K562 (cell line): ENCODE results near the gene ARHGEF18. TPM values are rescaled to one million over a fixed set of nuclear protein-coding genes. Genes with fewer than 3 reads are reported as not detected.

Experiments
- ATAC-seq: fragments of 200-7000 bp; cut with Tn5 transposase; 3 replicates; pipeline ENCODE4 v1.9.1; 2020; ENCODE audit warnings: moderate library complexity
- BruUV-seq: library from RNA; stranded (reverse); fragments of 400-500 nt; replicated peaks from 2 replicates; lab custom pipeline; 2021; lab: Mats Ljungman, UMichigan
- CTCF ChIA-PET: fragments of 300-600 bp; formaldehyde crosslinking; extraction: SDS; loops from one replicate; lab custom pipeline; 2021; ENCODE audit warnings: low intra/inter-chr PET ratio; lab: Yijun Ruan, JAX
- POLR2A ChIA-PET: fragments of 300-600, 350-650 bp; sonication (Branson Sonifier 250); formaldehyde crosslinking; extraction: SDS; loops from one replicate; lab custom pipeline; 2021; ENCODE audit warnings: antibody characterized with exemption, inconsistent platforms; lab: Yijun Ruan, JAX
- DNase-seq, 4 experiments: peaks; one replicate each; pipeline versions ENCODE4 v3.0.0 to v3.0.0-alpha.2; 2011 to 2018; ENCODE audit warnings: low spot score in 3 of 4, mixed read lengths in 3 of 4; ENCODE audit errors: extremely low read depth in 1 of 4
- FAIRE-seq: peaks from 2 replicates; lab custom pipeline; 2011; peaks lifted over from hg19 to GRCh38; lab: Jason Lieb, UNC
- H2AFZ ChIP-seq: 2 replicates; pipeline ENCODE4 v1.6.0; 2011; ENCODE audit warnings: low read depth, low read length, control low read depth, inconsistent platforms
- H3K27ac ChIP-seq: fragments of 200-600 bp; 3 replicates; pipeline ENCODE4 v1.8.0; 2011; ENCODE audit warnings: low read depth, mild to moderate bottlenecking, control low read depth, inconsistent platforms, low read length, moderate library complexity, mixed read lengths; ENCODE audit errors: extremely low read depth
- H3K27me3 ChIP-seq, 2 experiments: fragments of 300-600 bp in 1 of 2; 2 replicates in 1 of 2; 3 replicates in 1 of 2; pipeline versions ENCODE4 v1.6.0 to v1.8.0; 2011; ENCODE audit warnings: inconsistent platforms in 2 of 2, low read length in 2 of 2, mild to moderate bottlenecking in 1 of 2, mixed read lengths in 1 of 2, moderate library complexity in 1 of 2; ENCODE audit not compliant: control insufficient read depth in 2 of 2, insufficient read depth in 2 of 2
- H3K36me3 ChIP-seq: fragments of 300-600 bp; 3 replicates; pipeline ENCODE4 v1.8.0; 2011; ENCODE audit warnings: mild to moderate bottlenecking, low read length, inconsistent platforms; ENCODE audit not compliant: control insufficient read depth, insufficient read depth
- H3K4me1 ChIP-seq, 2 experiments: fragments of 200-600 bp in 1 of 2; replicated peaks in 1 of 2; 2 replicates in 1 of 2; 3 replicates in 1 of 2; pipeline versions ENCODE4 v1.5.1 to v1.8.0; 2011; ENCODE audit warnings: inconsistent platforms in 2 of 2, low read length in 2 of 2, mild to moderate bottlenecking in 1 of 2, mixed read lengths in 1 of 2, moderate library complexity in 1 of 2; ENCODE audit not compliant: control insufficient read depth in 2 of 2, insufficient read depth in 2 of 2
- H3K4me2 ChIP-seq: 2 replicates; pipeline ENCODE4 v1.6.1; 2011; ENCODE audit warnings: low read length, control low read depth, inconsistent platforms, mixed read lengths; ENCODE audit not compliant: insufficient read depth
- H3K4me3 ChIP-seq: fragments of 200-600 bp; sonication (generic), shearing (Covaris generic); 2 replicates; pipeline ENCODE4 v1.5.1; 2016; ENCODE audit warnings: control low read depth, inconsistent platforms
- H3K79me2 ChIP-seq: fragments of 200-600 bp; 3 replicates; pipeline ENCODE4 v1.8.0; 2011; ENCODE audit warnings: low read length, inconsistent platforms; ENCODE audit not compliant: control insufficient read depth, insufficient read depth
- H3K9ac ChIP-seq, 2 experiments: 2 replicates each; pipeline versions ENCODE4 v1.6.0 to v1.6.1; 2011; ENCODE audit warnings: low read depth in 2 of 2, low read length in 2 of 2, control low read depth in 1 of 2, inconsistent platforms in 1 of 2, mild to moderate bottlenecking in 1 of 2, mixed read lengths in 1 of 2; ENCODE audit not compliant: insufficient read depth in 1 of 2
- H3K9me1 ChIP-seq: one replicate; pipeline ENCODE4 v1.6.0; 2011; ENCODE audit warnings: inconsistent platforms, mild to moderate bottlenecking, low read length, moderate library complexity; ENCODE audit not compliant: control insufficient read depth, insufficient read depth
- H3K9me3 ChIP-seq: replicated peaks from 2 replicates; pipeline ENCODE4 v1.5.1; 2011; ENCODE audit warnings: low read depth, low read length, inconsistent platforms; ENCODE audit not compliant: control insufficient read depth, insufficient read depth
- H4K20me1 ChIP-seq: replicated peaks from 2 replicates; pipeline ENCODE4 v1.6.1; 2011; ENCODE audit warnings: low read length, inconsistent platforms, mixed read lengths; ENCODE audit not compliant: control insufficient read depth, insufficient read depth
- BMI1 ChIP-seq: fragments of 150-350 bp; IDR thresholded peaks from 2 replicates; pipeline ENCODE4 v1.6.1; 2014; ENCODE audit warnings: low read length
- DMBX1 ChIP-seq: fragments of 250-450 bp; sonication (Bioruptor Pico); IDR thresholded peaks from 2 replicates; pipeline ENCODE4 v1.8.0; 2022; ENCODE audit warnings: inconsistent platforms, mild to moderate bottlenecking, moderate library complexity, borderline replicate concordance
- E4F1 ChIP-seq: fragments of 250-450 bp; sonication (Bioruptor Pico); IDR thresholded peaks from 2 replicates; pipeline ENCODE4 v1.5.0; 2021; ENCODE audit warnings: mild to moderate bottlenecking, borderline replicate concordance
- ELF4 ChIP-seq: fragments of 450-650 bp; formaldehyde crosslinking; IDR thresholded peaks from 2 replicates; pipeline ENCODE4 v1.4.0; 2022; ENCODE audit warnings: missing genetic modification characterization
- HMG20A ChIP-seq: fragments of 450-650 bp; formaldehyde crosslinking; conservative IDR thresholded peaks from 2 replicates; pipeline ENCODE4 v1.4.0; 2020; ENCODE audit warnings: mild to moderate bottlenecking, mixed read lengths
- ILF3 ChIP-seq: fragments of 450-650 bp; IDR thresholded peaks from 2 replicates; pipeline ENCODE4 v1.6.1; 2018; ENCODE audit warnings: antibody characterized with exemption, mild to moderate bottlenecking, moderate library complexity, borderline replicate concordance
- KLF1 ChIP-seq: fragments of 450-650 bp; IDR thresholded peaks from 2 replicates; pipeline ENCODE4 v1.6.1; 2016; ENCODE audit warnings: missing genetic modification characterization, missing compliant biosample characterization
- MECOM ChIP-seq: fragments of 250-450 bp; sonication (Bioruptor Pico); IDR thresholded peaks from 2 replicates; pipeline ENCODE4 v1.8.0; 2022; ENCODE audit warnings: inconsistent platforms
- NCOA2 ChIP-seq, 2 experiments: fragments of 450-650 bp; IDR thresholded peaks; 2 replicates each; pipeline ENCODE4 v1.6.1; 2018; ENCODE audit warnings: mild to moderate bottlenecking in 2 of 2, moderate library complexity in 1 of 2; ENCODE audit not compliant: partially characterized antibody in 2 of 2
- NUFIP1 ChIP-seq: fragments of 450-650 bp; IDR thresholded peaks from 2 replicates; pipeline ENCODE4 v1.6.1; 2018; ENCODE audit not compliant: partially characterized antibody
- SMAD2 ChIP-seq: fragments of 150-350 bp; IDR thresholded peaks from 2 replicates; pipeline ENCODE4 v1.6.1; 2014; ENCODE audit warnings: low read depth, mild to moderate bottlenecking, low read length
- ZNF124 ChIP-seq: sonication (generic); formaldehyde crosslinking; IDR thresholded peaks from 2 replicates; pipeline ENCODE4 v1.8.1; 2022; ENCODE audit warnings: missing genetic modification reagents
- ZNF175 ChIP-seq: fragments of 200-800 bp; sonication (Bioruptor generic); IDR thresholded peaks from 2 replicates; pipeline ENCODE4 v1.6.1; 2016; ENCODE audit warnings: low read depth, mild to moderate bottlenecking, missing genetic modification characterization, missing compliant biosample characterization
- WGBS: fragments of 100-300 bp; shearing (Covaris generic); methylation state at CpG from one replicate; pipeline ENCODE4 v1.1.6; 2016; ENCODE audit warnings: low coverage, mixed read lengths; ENCODE audit not compliant: insufficient coverage; ENCODE audit errors: missing lambda C conversion rate; 5-methylcytosine and 5-hydroxymethylcytosine counted together
- in situ Hi-C: fragments of 300-500 bp; cut with MboI; formaldehyde crosslinking; loops from 4 replicates; pipeline ENCODE4 v1.15.0; 2018; ENCODE audit warnings: inconsistent platforms, mixed read lengths
- intact Hi-C: fragments of 100-400 bp; cut with micrococcal nuclease; formaldehyde crosslinking; loops from 2 replicates; pipeline ENCODE4 v1.14.2; 2022
- polyA plus RNA-seq, 8 experiments: library from polyadenylated mRNA; depleted of rRNA in 4 of 8; stranded (reverse) in 5 of 8; unstranded in 3 of 8; fragments of >200 nt; fragmentation: Nextera tagmentation in 2 of 8; fragmentation: Illumina TruSeq in 1 of 8; extraction: Ambion mirVana in 2 of 8; extraction: Trizol in 1 of 8; gene quantifications; 2 replicates each; pipeline versions ENCODE4 v1.2.1 to v1.2.3, GENCODE V29; 2011 to 2014; ENCODE audit warnings: inconsistent platforms in 1 of 8, missing spikeins in 1 of 8
- total RNA-seq, 7 experiments: library from RNA; depleted of rRNA in 6 of 7; stranded (reverse); fragments of >200 nt in 6 of 7; fragmentation: Illumina TruSeq in 2 of 7; extraction: Trizol in 2 of 7; gene quantifications; 2 replicates each; pipeline versions ENCODE4 v1.2.1 to v1.2.3, GENCODE V29; 2011 to 2021; ENCODE audit warnings: low replicate concordance in 1 of 7
- TF ChIP-seq, protein P1 (sequence below): fragments of 150-350 bp; conservative IDR thresholded peaks from 2 replicates; pipeline ENCODE4 v1.6.1; 2014; ENCODE audit warnings: low read length
- TF ChIP-seq, protein P2 (sequence below): sonication (generic); formaldehyde crosslinking; IDR thresholded peaks from 2 replicates; pipeline ENCODE4 v1.8.0; 2022; ENCODE audit warnings: mild to moderate bottlenecking, missing genetic modification reagents
- TF ChIP-seq, protein P3 (sequence below): sonication (generic); formaldehyde crosslinking; IDR thresholded peaks from 2 replicates; pipeline ENCODE4 v1.8.0; 2022; ENCODE audit warnings: mild to moderate bottlenecking, missing genetic modification reagents

Gene ARHGEF18
- total and polyA plus RNA-seq, 9 of the 15 experiments (the other 6 are each of a cell fraction or from before 2014, with no cell fraction given): 0.04 to 16.5 (median 4.5) TPM

DNA sequence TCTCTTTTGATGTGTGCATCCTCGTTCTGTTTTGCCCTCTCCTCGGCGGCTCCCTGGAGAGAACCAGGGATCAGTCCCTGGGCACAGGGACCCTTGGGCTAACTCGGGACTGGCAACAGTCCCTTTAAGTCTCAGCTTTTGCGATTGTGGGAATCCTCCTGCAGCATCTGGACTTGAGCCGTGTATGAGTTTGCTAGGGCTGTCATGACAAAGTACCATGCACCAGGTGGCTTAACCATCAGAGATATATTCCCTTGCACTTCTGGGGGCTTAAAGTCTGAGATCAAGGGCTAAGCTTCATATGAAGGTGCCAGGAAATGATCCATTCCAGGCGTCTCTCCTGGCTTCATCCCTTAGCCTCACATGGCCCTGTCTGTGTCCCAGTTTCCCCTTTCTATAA lies 34.5 kb downstream of the ARHGEF18 start:
- peaks cover 22 to 62% of the 10 kb centered on the region in 2 experiments; a peak in 4 of 5 replicates for H3K27me3 ChIP-seq
- no peaks in the 10 kb centered on the region for H3K36me3 ChIP-seq
- in situ Hi-C loops (no loop called here), intact Hi-C loops (no loop called here)
- H2AFZ ChIP-seq: no peak overlapping the region
- BruUV-seq: no TSS peak
- no peaks in the 10 kb centered on the region for H3K79me2 ChIP-seq
- H3K4me2 ChIP-seq: no peak overlapping the region
- ATAC-seq (no peak), FAIRE-seq (no peak), DNase-seq (no peak)
- H4K20me1 ChIP-seq: peaks cover 8% of the 10 kb centered on the region; the same call in 1 of the 2 replicates
- H3K27ac ChIP-seq: no peak overlapping the region
- no peak overlapping the region for H3K9ac ChIP-seq
- no peaks in the 10 kb centered on the region; the same call in 1 of the 2 replicates for H3K9me3 ChIP-seq
- no peak overlapping the region for H3K4me3 ChIP-seq
- no peaks in the 10 kb centered on the region for H3K9me1 ChIP-seq
- ChIA-PET POLR2A (interaction anchor here (0.8 to 1.1 kb wide), 3 partner anchors 9 to 123 kb away, joined by 3 to 4 read pairs (median 3); no protein-coding TSS in a partner anchor), CTCF (no interaction called here)
- WGBS: 1% methylated on average over 7 of the region's 7 CpGs
- peaks cover 0 to 6% of the 10 kb centered on the region in 2 experiments; a peak in 2 of 5 replicates for H3K4me1 ChIP-seq
- TF ChIP-seq E4F1 (CRISPR knock-in tag) (no peak), BMI1 (no peak), HMG20A (CRISPR knock-in tag) (no peak), DMBX1 (CRISPR knock-in tag) (no peak), SMAD2 (no peak), KLF1 (tag) (no peak), ZNF175 (CRISPR knock-in tag) (no peak), NUFIP1 (no peak), MECOM (CRISPR knock-in tag) (no peak), NCOA2 (IDR thresholded peaks at IDR 0.05; ENCODE audit: partially characterized antibody in 2 of 2) (no peak), ZNF124 (no peak), ELF4 (CRISPR knock-in tag) (no peak), ILF3 (no peak)
- TF ChIP-seq, protein P1, sequence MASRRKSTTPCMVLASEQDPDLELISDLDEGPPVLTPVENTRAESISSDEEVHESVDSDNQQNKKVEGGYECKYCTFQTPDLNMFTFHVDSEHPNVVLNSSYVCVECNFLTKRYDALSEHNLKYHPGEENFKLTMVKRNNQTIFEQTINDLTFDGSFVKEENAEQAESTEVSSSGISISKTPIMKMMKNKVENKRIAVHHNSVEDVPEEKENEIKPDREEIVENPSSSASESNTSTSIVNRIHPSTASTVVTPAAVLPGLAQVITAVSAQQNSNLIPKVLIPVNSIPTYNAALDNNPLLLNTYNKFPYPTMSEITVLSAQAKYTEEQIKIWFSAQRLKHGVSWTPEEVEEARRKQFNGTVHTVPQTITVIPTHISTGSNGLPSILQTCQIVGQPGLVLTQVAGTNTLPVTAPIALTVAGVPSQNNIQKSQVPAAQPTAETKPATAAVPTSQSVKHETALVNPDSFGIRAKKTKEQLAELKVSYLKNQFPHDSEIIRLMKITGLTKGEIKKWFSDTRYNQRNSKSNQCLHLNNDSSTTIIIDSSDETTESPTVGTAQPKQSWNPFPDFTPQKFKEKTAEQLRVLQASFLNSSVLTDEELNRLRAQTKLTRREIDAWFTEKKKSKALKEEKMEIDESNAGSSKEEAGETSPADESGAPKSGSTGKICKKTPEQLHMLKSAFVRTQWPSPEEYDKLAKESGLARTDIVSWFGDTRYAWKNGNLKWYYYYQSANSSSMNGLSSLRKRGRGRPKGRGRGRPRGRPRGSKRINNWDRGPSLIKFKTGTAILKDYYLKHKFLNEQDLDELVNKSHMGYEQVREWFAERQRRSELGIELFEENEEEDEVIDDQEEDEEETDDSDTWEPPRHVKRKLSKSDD: no peak
- TF ChIP-seq, protein P2, sequence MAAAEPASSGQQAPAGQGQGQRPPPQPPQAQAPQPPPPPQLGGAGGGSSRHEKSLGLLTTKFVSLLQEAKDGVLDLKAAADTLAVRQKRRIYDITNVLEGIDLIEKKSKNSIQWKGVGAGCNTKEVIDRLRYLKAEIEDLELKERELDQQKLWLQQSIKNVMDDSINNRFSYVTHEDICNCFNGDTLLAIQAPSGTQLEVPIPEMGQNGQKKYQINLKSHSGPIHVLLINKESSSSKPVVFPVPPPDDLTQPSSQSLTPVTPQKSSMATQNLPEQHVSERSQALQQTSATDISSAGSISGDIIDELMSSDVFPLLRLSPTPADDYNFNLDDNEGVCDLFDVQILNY: no peak
- TF ChIP-seq, protein P3, sequence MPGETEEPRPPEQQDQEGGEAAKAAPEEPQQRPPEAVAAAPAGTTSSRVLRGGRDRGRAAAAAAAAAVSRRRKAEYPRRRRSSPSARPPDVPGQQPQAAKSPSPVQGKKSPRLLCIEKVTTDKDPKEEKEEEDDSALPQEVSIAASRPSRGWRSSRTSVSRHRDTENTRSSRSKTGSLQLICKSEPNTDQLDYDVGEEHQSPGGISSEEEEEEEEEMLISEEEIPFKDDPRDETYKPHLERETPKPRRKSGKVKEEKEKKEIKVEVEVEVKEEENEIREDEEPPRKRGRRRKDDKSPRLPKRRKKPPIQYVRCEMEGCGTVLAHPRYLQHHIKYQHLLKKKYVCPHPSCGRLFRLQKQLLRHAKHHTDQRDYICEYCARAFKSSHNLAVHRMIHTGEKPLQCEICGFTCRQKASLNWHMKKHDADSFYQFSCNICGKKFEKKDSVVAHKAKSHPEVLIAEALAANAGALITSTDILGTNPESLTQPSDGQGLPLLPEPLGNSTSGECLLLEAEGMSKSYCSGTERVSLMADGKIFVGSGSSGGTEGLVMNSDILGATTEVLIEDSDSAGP: no peak
